AG04450 (cell line): ENCODE data around the gene TNFRSF21. TPM values are rescaled to one million over a fixed set of nuclear protein-coding genes. Genes with fewer than 3 reads are reported as not detected.

Experiments used
- CTCF ChIA-PET: fragments of 300-600, 350-600 bp; formaldehyde crosslinking; extraction: SDS; loops from one replicate; lab custom pipeline; 2022; ENCODE audit warnings: antibody characterized with exemption, inconsistent platforms; lab: Charles Lee
- POLR2A ChIA-PET: fragments of 350-600 bp; formaldehyde crosslinking; extraction: SDS; loops from one replicate; lab custom pipeline; 2021; ENCODE audit warnings: antibody characterized with exemption, inconsistent platforms; lab: Yijun Ruan, JAX
- DNase-seq: peaks from one replicate; pipeline ENCODE4 v3.0.0-alpha.2; 2011; ENCODE audit warnings: low read depth, low spot score
- H3K27ac ChIP-seq: one replicate; pipeline ENCODE4 v1.5.1; 2012; ENCODE audit warnings: low read depth, low read length, control low read depth
- H3K27me3 ChIP-seq: one replicate; pipeline ENCODE4 v1.6.0; 2012; ENCODE audit warnings: low read length; ENCODE audit not compliant: control insufficient read depth, insufficient read depth
- H3K4me3 ChIP-seq: 2 replicates; pipeline ENCODE4 v1.5.1; 2011; ENCODE audit warnings: mild to moderate bottlenecking, low read depth, low read length, control low read depth
- H3K9me3 ChIP-seq: 2 replicates; pipeline ENCODE4 v1.5.1; 2012; ENCODE audit warnings: low read length; ENCODE audit not compliant: control insufficient read depth, insufficient read depth
- polyA plus RNA-seq: library from polyadenylated mRNA; depleted of rRNA; stranded (reverse); fragments of >200 nt; gene quantifications from 2 replicates; pipeline ENCODE4 v1.2.3, GENCODE V29; 2011
- TF ChIP-seq, protein P1 (sequence below): IDR thresholded peaks from 2 replicates; pipeline ENCODE4 v1.5.1; 2011; ENCODE audit warnings: low read depth, low read length, control low read depth, inconsistent platforms

TNFRSF21 gene
- polyA plus RNA-seq, 1 experiment: 21.7 TPM

DNA sequence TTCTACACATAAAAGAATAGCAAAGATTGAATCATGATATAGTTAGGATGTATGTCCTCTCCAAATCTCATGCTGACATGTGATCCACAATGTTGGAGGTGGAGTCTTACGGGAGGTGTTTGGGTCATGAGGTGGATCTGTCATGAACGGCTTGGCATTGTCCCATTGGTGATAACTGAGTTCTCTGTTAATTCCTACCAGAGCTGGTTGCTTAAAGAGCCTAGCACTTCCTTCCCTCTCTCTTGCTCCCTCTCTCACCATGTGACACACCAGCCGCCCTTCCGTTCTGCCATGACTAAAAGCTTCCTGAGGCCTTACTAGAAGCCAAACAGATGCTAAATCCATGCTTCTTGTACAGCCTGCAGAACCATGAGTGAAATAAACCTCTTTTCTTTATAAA lies 8.3 kb downstream of the TNFRSF21 start:
- POLR2A ChIA-PET: no interaction called here
- CTCF ChIA-PET: interaction anchor here (0.6 to 2.6 kb wide), 2 partner anchors 204 to 659 kb away, joined by 5 to 11 read pairs; no protein-coding TSS in a partner anchor
- H3K27me3 ChIP-seq: no peaks in the 10 kb centered on the region
- TF ChIP-seq, protein P1, sequence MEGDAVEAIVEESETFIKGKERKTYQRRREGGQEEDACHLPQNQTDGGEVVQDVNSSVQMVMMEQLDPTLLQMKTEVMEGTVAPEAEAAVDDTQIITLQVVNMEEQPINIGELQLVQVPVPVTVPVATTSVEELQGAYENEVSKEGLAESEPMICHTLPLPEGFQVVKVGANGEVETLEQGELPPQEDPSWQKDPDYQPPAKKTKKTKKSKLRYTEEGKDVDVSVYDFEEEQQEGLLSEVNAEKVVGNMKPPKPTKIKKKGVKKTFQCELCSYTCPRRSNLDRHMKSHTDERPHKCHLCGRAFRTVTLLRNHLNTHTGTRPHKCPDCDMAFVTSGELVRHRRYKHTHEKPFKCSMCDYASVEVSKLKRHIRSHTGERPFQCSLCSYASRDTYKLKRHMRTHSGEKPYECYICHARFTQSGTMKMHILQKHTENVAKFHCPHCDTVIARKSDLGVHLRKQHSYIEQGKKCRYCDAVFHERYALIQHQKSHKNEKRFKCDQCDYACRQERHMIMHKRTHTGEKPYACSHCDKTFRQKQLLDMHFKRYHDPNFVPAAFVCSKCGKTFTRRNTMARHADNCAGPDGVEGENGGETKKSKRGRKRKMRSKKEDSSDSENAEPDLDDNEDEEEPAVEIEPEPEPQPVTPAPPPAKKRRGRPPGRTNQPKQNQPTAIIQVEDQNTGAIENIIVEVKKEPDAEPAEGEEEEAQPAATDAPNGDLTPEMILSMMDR: no peak
- no peak overlapping the region for H3K4me3 ChIP-seq
- no peak overlapping the region for H3K27ac ChIP-seq
- DNase-seq: no peak
- no peaks in the 10 kb centered on the region for H3K9me3 ChIP-seq

DNA sequence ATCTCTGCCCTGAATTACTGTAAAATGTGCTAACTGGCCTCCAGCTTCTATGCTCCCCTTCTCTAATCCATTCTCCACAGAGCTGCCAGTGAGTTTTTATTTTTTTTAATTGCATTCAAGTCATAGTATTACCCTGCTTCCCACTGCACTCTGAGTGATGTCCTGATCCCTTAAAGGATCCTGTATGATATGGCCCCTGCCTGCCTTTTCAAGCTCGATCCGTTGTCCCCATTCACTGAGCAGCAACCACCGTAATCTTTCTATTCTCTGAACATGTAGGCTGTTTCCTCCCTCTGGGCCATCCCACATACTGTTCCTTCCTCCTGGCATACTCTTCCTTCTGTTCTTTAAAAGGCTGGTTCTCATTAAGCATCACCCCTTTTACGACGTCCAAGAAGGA lies 9.3 kb downstream of the TNFRSF21 start:
- POLR2A ChIA-PET: no interaction called here
- DNase-seq: no peak
- no peaks in the 10 kb centered on the region for H3K9me3 ChIP-seq
- CTCF ChIA-PET: interaction anchor here (0.6 to 2.6 kb wide), 2 partner anchors 203 to 696 kb away, joined by 3 to 11 read pairs; no protein-coding TSS in a partner anchor
- no peak overlapping the region for H3K27ac ChIP-seq
- no peaks in the 10 kb centered on the region for H3K27me3 ChIP-seq
- H3K4me3 ChIP-seq: no peak overlapping the region
- TF ChIP-seq, protein P1: no peak

DNA sequence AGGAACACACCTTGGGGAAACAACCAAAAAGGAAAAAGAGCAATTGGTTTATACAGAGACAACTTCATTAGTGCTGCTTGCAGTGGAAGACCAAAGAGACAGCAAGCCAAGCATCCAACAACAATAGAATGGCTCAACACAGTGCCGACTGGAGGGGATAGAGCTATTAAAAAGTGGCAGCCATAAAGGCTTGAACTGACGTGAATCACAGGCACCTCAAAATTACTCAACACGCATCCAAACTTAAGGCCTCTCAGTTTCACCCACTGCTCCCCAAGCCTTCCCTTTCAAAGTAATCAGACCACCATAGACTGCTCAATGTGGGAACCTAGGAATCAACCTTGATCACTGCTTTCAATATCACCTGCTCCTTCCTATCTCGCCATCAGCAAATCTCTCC lies 9.7 kb downstream of the TNFRSF21 start:
- Histone ChIP-seq H3K27me3 (no peaks in the 10 kb centered on the region), H3K27ac (no peak overlapping the region), H3K9me3 (no peaks in the 10 kb centered on the region), H3K4me3 (no peak overlapping the region)
- TF ChIP-seq, protein P1: no peak
- no peak for DNase-seq
- ChIA-PET POLR2A (no interaction called here), CTCF (interaction anchor here (0.6 to 2.6 kb wide), 2 partner anchors 101 to 203 kb away, joined by 3 to 11 read pairs; no protein-coding TSS in a partner anchor)

DNA sequence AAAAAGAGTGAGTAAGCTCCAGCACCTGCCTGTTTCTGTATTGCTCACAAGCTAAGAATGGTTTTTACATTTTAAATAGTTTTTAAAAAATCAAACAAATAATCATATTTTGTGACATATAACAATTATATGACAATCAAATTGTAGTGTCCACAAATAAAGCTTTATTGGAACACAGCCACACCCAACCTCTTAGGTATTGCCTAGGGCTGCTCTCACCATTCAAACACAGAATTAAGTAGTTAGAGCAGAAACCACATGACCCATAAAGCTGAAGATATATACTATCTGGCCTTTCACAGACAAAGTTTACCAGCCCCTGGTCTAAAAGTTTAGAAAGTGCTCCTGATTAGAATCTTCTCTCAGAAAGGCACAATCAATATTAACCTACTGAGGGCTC lies 11.2 kb downstream of the TNFRSF21 start:
- CTCF ChIA-PET: interaction anchor here (0.6 to 1.5 kb wide), 3 partner anchors 12 to 251 kb away, joined by 3 to 4 read pairs (median 4); no protein-coding TSS in a partner anchor
- POLR2A ChIA-PET: no interaction called here
- Histone ChIP-seq H3K27me3 (no peaks in the 10 kb centered on the region), H3K27ac (no peak overlapping the region), H3K9me3 (no peaks in the 10 kb centered on the region), H3K4me3 (no peak overlapping the region)
- DNase-seq: no peak
- TF ChIP-seq, protein P1: no peak

DNA sequence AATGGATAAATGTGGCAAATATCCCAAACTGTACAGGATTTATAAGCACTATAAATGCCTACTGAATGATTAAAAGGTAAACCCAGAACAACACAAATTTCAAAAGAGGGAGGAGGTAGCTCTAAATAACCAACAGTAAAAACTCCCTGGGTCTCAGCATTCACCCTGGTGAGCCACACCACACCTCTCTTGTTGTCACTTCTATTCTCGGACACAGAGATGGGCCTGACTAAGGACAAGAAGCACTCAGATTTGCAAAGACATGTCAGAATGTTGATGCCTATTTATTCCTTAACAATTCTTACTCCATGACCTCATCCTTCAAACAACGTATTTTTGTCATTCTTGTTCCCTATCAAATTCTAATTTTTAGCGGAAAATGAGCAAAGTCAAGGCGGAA lies 14.7 kb downstream of the TNFRSF21 start:
- ChIA-PET POLR2A (no interaction called here), CTCF (no interaction called here)
- Histone ChIP-seq H3K27ac (no peak overlapping the region), H3K27me3 (no peaks in the 10 kb centered on the region), H3K9me3 (no peaks in the 10 kb centered on the region), H3K4me3 (no peak overlapping the region)
- DNase-seq: no peak
- TF ChIP-seq, protein P1: no peak
